B cell (primary cell): Measurements from ENCODE around the gene SLC30A3. TPM values are rescaled to one million over a fixed set of nuclear protein-coding genes. Genes with fewer than 3 reads are reported as not detected.

Source experiments
- ATAC-seq: fragments of 200-7000 bp; cut with Tn5 transposase; one replicate; pipeline ENCODE4 v1.10.0; 2021; ENCODE audit warnings: low read depth, mild to moderate bottlenecking, moderate number of reproducible peaks, moderate library complexity
- CTCF ChIA-PET: fragments of 350-600 bp; sonication (Branson Sonifier 250); formaldehyde crosslinking; loops from one replicate; lab custom pipeline; 2021; ENCODE audit warnings: antibody characterized with exemption, inconsistent platforms; lab: Charles Lee
- POLR2A ChIA-PET: fragments of 350-600 bp; sonication (Branson Sonifier 250); formaldehyde crosslinking; loops from one replicate; lab custom pipeline; 2021; ENCODE audit warnings: antibody characterized with exemption; lab: Charles Lee
- DNase-seq: peaks from one replicate; pipeline ENCODE4 v3.0.0; 2013
- H2AFZ ChIP-seq: 2 replicates; pipeline ENCODE4 v1.6.1; 2012; ENCODE audit warnings: mild to moderate bottlenecking, low read depth, low read length; ENCODE audit not compliant: insufficient read depth, poor library complexity, severe bottlenecking
- H3K27ac ChIP-seq, 2 donors: 1 replicate in 1 of 2; 2 replicates in 1 of 2; pipeline ENCODE4 v1.5.1; 2012 to 2013; ENCODE audit warnings: low read length in 2 of 2, mild to moderate bottlenecking in 2 of 2, moderate library complexity in 1 of 2
- H3K27me3 ChIP-seq, 4 experiments: fragments of 200-600 bp in 1 of 4; sonication (generic) in 1 of 4; replicated peaks in 1 of 4; 1 replicate in 2 of 4; 2 replicates in 2 of 4; pipeline versions ENCODE4 v1.6.1 to v1.7.0; 2013 to 2016; ENCODE audit warnings: low read length in 3 of 4, mild to moderate bottlenecking in 2 of 4, mixed read lengths in 1 of 4, moderate library complexity in 1 of 4; ENCODE audit not compliant: insufficient read depth in 4 of 4, control insufficient read depth in 3 of 4; ENCODE audit errors: control extremely low read depth in 1 of 4
- H3K36me3 ChIP-seq, 2 experiments: replicated peaks in 1 of 2; 1 replicate in 1 of 2; 2 replicates in 1 of 2; pipeline versions ENCODE4 v1.6.1 to v1.7.1; 2013; ENCODE audit warnings: low read length in 1 of 2; ENCODE audit not compliant: insufficient read depth in 2 of 2, control insufficient read depth in 1 of 2; ENCODE audit errors: control extremely low read depth in 1 of 2, extremely low read depth in 1 of 2
- H3K4me1 ChIP-seq, 2 donors: fragments of 200-600 bp in 1 of 2; sonication (generic) in 1 of 2; 1 replicate in 1 of 2; 2 replicates in 1 of 2; pipeline versions ENCODE4 v1.5.1 to v1.6.1; 2013 to 2017; ENCODE audit warnings: low read length in 2 of 2; ENCODE audit not compliant: control insufficient read depth in 2 of 2, insufficient read depth in 2 of 2
- H3K4me2 ChIP-seq: replicated peaks from 2 replicates; pipeline ENCODE3; 2012; ENCODE audit warnings: mild to moderate bottlenecking, low read depth, low read length; ENCODE audit not compliant: poor library complexity, severe bottlenecking
- H3K4me3 ChIP-seq, 5 experiments: fragments of 200-600 bp in 1 of 5; sonication (generic) in 1 of 5; 1 replicate in 3 of 5; 2 replicates in 2 of 5; pipeline versions ENCODE4 v1.5.1 to v1.7.0; 2011 to 2016; ENCODE audit warnings: low read length in 4 of 5, mild to moderate bottlenecking in 4 of 5, low read depth in 2 of 5, control low read depth in 1 of 5, moderate library complexity in 1 of 5; ENCODE audit not compliant: insufficient read depth in 1 of 5; ENCODE audit errors: control extremely low read depth in 1 of 5, extremely low read depth in 1 of 5
- H3K79me2 ChIP-seq: fragments of 200-600 bp; sonication (generic); one replicate; pipeline ENCODE4 v1.6.0; 2016; ENCODE audit warnings: low read length; ENCODE audit not compliant: control insufficient read depth, insufficient read depth
- H3K9ac ChIP-seq: fragments of 200-600 bp; sonication (generic); 2 replicates; pipeline ENCODE4 v1.6.1; 2017; ENCODE audit warnings: mild to moderate bottlenecking, low read length, moderate library complexity
- H3K9me3 ChIP-seq, 3 donors: one replicate each; pipeline versions ENCODE4 v1.6.1 to v1.7.1; 2013; ENCODE audit warnings: low read length in 2 of 3; ENCODE audit not compliant: control insufficient read depth in 2 of 3, insufficient read depth in 1 of 3; ENCODE audit errors: control extremely low read depth in 1 of 3
- H4K20me1 ChIP-seq: 2 replicates; pipeline ENCODE4 v1.6.0; 2012; ENCODE audit warnings: mild to moderate bottlenecking, low read length; ENCODE audit not compliant: insufficient read depth, control insufficient read depth, poor library complexity, severe bottlenecking
- H3K27ac Mint-ChIP-seq: one replicate; pipeline ENCODE4 v1.8.0; 2021; ENCODE audit warnings: mixed read lengths
- H3K27me3 Mint-ChIP-seq: one replicate; pipeline ENCODE4 v1.8.0; 2021; ENCODE audit warnings: mixed read lengths
- H3K4me1 Mint-ChIP-seq: one replicate; pipeline ENCODE4 v1.8.0; 2021; ENCODE audit warnings: mixed read lengths
- H3K4me3 Mint-ChIP-seq: one replicate; pipeline ENCODE4 v1.8.0; 2021; ENCODE audit warnings: mixed read lengths
- H3K9me3 Mint-ChIP-seq: one replicate; pipeline ENCODE4 v1.8.0; 2022; ENCODE audit warnings: mixed read lengths; ENCODE audit not compliant: insufficient read depth
- CTCF ChIP-seq: fragments of 200-600 bp; IDR thresholded peaks from one replicate; pipeline ENCODE4 v1.8.0; 2022; ENCODE audit warnings: antibody characterized with exemption, mild to moderate bottlenecking
- EZH2 ChIP-seq: IDR thresholded peaks from 2 replicates; pipeline ENCODE4 v1.6.1; 2012; ENCODE audit warnings: borderline replicate concordance, low read depth, mild to moderate bottlenecking, moderate library complexity, low read length; ENCODE audit not compliant: insufficient read depth, poor library complexity, severe bottlenecking
- WGBS: methylation state at CpG from one replicate; pipeline ENCODE4 v1.1.5; 2013; ENCODE audit warnings: missing lambda C conversion rate; ENCODE audit not compliant: insufficient coverage; 5-methylcytosine and 5-hydroxymethylcytosine counted together
- intact Hi-C: fragments of 100-400 bp; cut with micrococcal nuclease; formaldehyde crosslinking; loops from one replicate; pipeline ENCODE4 v1.10.0; 2022
- polyA plus RNA-seq: library from polyadenylated mRNA; depleted of rRNA; stranded (reverse); fragments of >200 nt; gene quantifications from 2 replicates; pipeline ENCODE4 v1.2.3, GENCODE V29; 2012
- total RNA-seq, 2 donors: library from RNA; stranded (reverse); fragments of 120-200 nt in 1 of 2; gene quantifications; 1 replicate in 1 of 2; 2 replicates in 1 of 2; pipeline versions ENCODE4 v1.2.3 to v1.2.4, GENCODE V29; 2013 to 2022

SLC30A3 gene
- total and polyA plus RNA-seq, 2 donors (not counting 1 experiment from before 2014, with no cell fraction given), result 0.09 TPM; not detected in 1

GRCh38 chr2:27306136-27306535 lies 43.3 kb upstream of the SLC30A3 start:
- ChIA-PET CTCF (interaction anchor here (3.8 kb wide), 1 partner anchor 208 kb away, joined by 26 read pairs; no protein-coding TSS in a partner anchor), POLR2A (no interaction called here)
- Mint-ChIP-seq H3K27me3 (peaks cover 21% of the 10 kb centered on the region), H3K4me3 (no peak overlapping the region), H3K27ac (no peak overlapping the region), H3K4me1 (peaks cover 11% of the 10 kb centered on the region), H3K9me3 (no peaks in the 10 kb centered on the region)
- peak overlapping the region in 4 of 5 experiments; percentile 15 to 30 (median 22) for H3K4me3 ChIP-seq
- H3K9me3 ChIP-seq, result peaks cover 0 to 7% (median 0%) of the 10 kb centered on the region in 3 donors
- no peaks in the 10 kb centered on the region for H3K79me2 ChIP-seq
- ATAC-seq, result no peak
- intact Hi-C loops, result no loop called here
- H3K27me3 ChIP-seq, result peaks cover 0 to 29% (median 9%) of the 10 kb centered on the region in 4 experiments
- 45% methylated on average over 26 of the region's 26 CpGs for WGBS
- peak overlapping the region; percentile 56 for H2AFZ ChIP-seq
- peak overlapping the region; percentile 28 for H3K9ac ChIP-seq
- no peak overlapping the region for H3K27ac ChIP-seq
- TF ChIP-seq CTCF, result no peak
- no peak for TF ChIP-seq EZH2
- H4K20me1 ChIP-seq, result no peaks in the 10 kb centered on the region
- H3K4me1 ChIP-seq, result peaks cover 14 to 22% of the 10 kb centered on the region in 2 donors
- DNase-seq, result no peak
- H3K4me2 ChIP-seq, result peak overlapping the region; percentile 71
- peaks cover 0 to 6% of the 10 kb centered on the region in 2 experiments for H3K36me3 ChIP-seq

- no peaks in the 10 kb centered on the region for H3K79me2 ChIP-seq
- H3K4me1 ChIP-seq, result peaks cover 14 to 22% of the 10 kb centered on the region in 2 donors
- TF ChIP-seq CTCF (no peak), EZH2 (no peak)
- peaks cover 0 to 29% (median 9%) of the 10 kb centered on the region in 4 experiments for H3K27me3 ChIP-seq
- H3K27ac ChIP-seq, result no peak overlapping the region
- ATAC-seq, result no peak
- H2AFZ ChIP-seq, result no peak overlapping the region
- H3K4me2 ChIP-seq, result no peak overlapping the region
- ChIA-PET CTCF (interaction anchor here (1.0 to 3.8 kb wide), 2 partner anchors 207 to 459 kb away, joined by 3 to 26 read pairs; no protein-coding TSS in a partner anchor), POLR2A (no interaction called here)
- no peak overlapping the region for H3K27ac Mint-ChIP-seq
- peaks cover 0 to 7% (median 0%) of the 10 kb centered on the region in 3 donors for H3K9me3 ChIP-seq
- H3K4me3 ChIP-seq, result no peak overlapping the region
- 97% methylated on average over 16 of the region's 16 CpGs for WGBS
- H3K9me3 Mint-ChIP-seq, result no peaks in the 10 kb centered on the region
- H3K36me3 ChIP-seq, result peaks cover 0 to 6% of the 10 kb centered on the region in 2 experiments
- peaks cover 21% of the 10 kb centered on the region for H3K27me3 Mint-ChIP-seq
- H3K4me1 Mint-ChIP-seq, result peaks cover 11% of the 10 kb centered on the region
- no peak overlapping the region for H3K9ac ChIP-seq
- peak overlapping the region; percentile 8 for H3K4me3 Mint-ChIP-seq
- intact Hi-C loops, result no loop called here
- no peaks in the 10 kb centered on the region for H4K20me1 ChIP-seq
- no peak for DNase-seq
Observed at GRCh38 chr2:27305516-27305915, 42.7 kb upstream of the SLC30A3 start.
